ENCODE measurements around the gene EPB41L3. TPM values are rescaled to one million over a fixed set of nuclear protein-coding genes. Genes with fewer than 3 reads are reported as not detected.

Gene EPB41L3
- total RNA-seq, 1 experiment from 2014 or later, result 16.1 TPM

GRCh38 chr18:5416112-5416511 is 127.7 kb downstream of the EPB41L3 start:
- no peak for DNase-seq
- H2AK5ac ChIP-seq (ENCODE audit: insufficient read length, low read length), result no peak overlapping the region

More at GRCh38 chr18:5416112-5416511, 127.7 kb downstream of the EPB41L3 start:
- H3K4ac ChIP-seq (ENCODE audit: low read depth, low read length), result no peak overlapping the region
- H2BK15ac ChIP-seq (ENCODE audit: low read depth, low read length), result no peak overlapping the region
- H3K23me2 ChIP-seq (ENCODE audit: insufficient read length, low read depth, low read length, poor library complexity, severe bottlenecking), result no peaks in the 10 kb centered on the region
- no peak overlapping the region for H2AFZ ChIP-seq (ENCODE audit: low read length)
- no peak overlapping the region for H4K8ac ChIP-seq (replicated peaks; ENCODE audit: insufficient read length, low read depth, low read length)
- WGBS (ENCODE audit: extremely low coverage, insufficient read length, low lambda C conversion rate), result no CpG with 5 or more reads among the region's 3 CpGs
- H3K4me2 ChIP-seq (ENCODE audit: insufficient read depth, insufficient read length, low read length), result no peak overlapping the region
- H2BK12ac ChIP-seq (ENCODE audit: insufficient read length, low read depth, low read length), result no peak overlapping the region
- H3T11ph ChIP-seq (ENCODE audit: low read length), result no peak overlapping the region
- H3K4me1 ChIP-seq (ENCODE audit: insufficient read depth, low read length), result no peaks in the 10 kb centered on the region
- H3K9ac ChIP-seq (ENCODE audit: extremely low read depth, insufficient read length, low read length), result no peak overlapping the region
- Mint-ChIP-seq H3K27ac (no peak overlapping the region; a peak in 1 of 7 replicates), H3K4me1 (peaks cover 18 to 28% of the 10 kb centered on the region in 2 experiments), H3K4me3 (no peak overlapping the region), H3K27me3 (ENCODE audit: low read depth) (no peaks in the 10 kb centered on the region), H3K36me3 (ENCODE audit: insufficient read depth in 1 of 3, low read depth in 3 of 3) (no peaks in the 10 kb centered on the region), H3K9me3 (no peaks in the 10 kb centered on the region)
- no peak overlapping the region for H4K91ac ChIP-seq (ENCODE audit: insufficient read length, low read depth, low read length)
- H3K79me1 ChIP-seq (ENCODE audit: insufficient read depth, low read depth, low read length, poor library complexity, severe bottlenecking), result no peaks in the 10 kb centered on the region
- H2BK5ac ChIP-seq (ENCODE audit: insufficient read length, low read length), result no peak overlapping the region
- H4K5ac ChIP-seq (ENCODE audit: insufficient read length, low read depth, low read length), result no peak overlapping the region
- no peaks in the 10 kb centered on the region for H3K79me2 ChIP-seq (ENCODE audit: insufficient read depth, low read length)
- H3K23ac ChIP-seq (ENCODE audit: insufficient read length, low read depth, low read length), result no peak overlapping the region
- TF ChIP-seq CTCF (conservative IDR thresholded peaks at IDR 0.05), result no peak
- no peak overlapping the region for H3K14ac ChIP-seq (ENCODE audit: insufficient read depth, low read length)
- H4K20me1 ChIP-seq (ENCODE audit: control insufficient read depth, insufficient read depth, insufficient read length), result no peaks in the 10 kb centered on the region
- H3K9me3 ChIP-seq (ENCODE audit: control insufficient read depth, low read depth, low read length), result no peaks in the 10 kb centered on the region
- no peak overlapping the region for H2BK120ac ChIP-seq (ENCODE audit: low read depth, low read length, poor library complexity, severe bottlenecking)
- no peaks in the 10 kb centered on the region for H3K27me3 ChIP-seq (ENCODE audit: insufficient read depth, low read length)
- no peak overlapping the region for H3K56ac ChIP-seq (ENCODE audit: insufficient read length, low read depth, low read length)
- no peak overlapping the region for H2BK20ac ChIP-seq (ENCODE audit: low read depth, low read length, poor library complexity, severe bottlenecking)
- no peak overlapping the region for H3K18ac ChIP-seq (ENCODE audit: insufficient read length, low read depth, low read length)
- H3K27ac ChIP-seq (ENCODE audit: insufficient read length, low read depth, low read length), result no peak overlapping the region

Measured in H9 (cell line).